Lung (tissue), 12 donors: Measurements from ENCODE around the gene CD2. TPM values are rescaled to one million over a fixed set of nuclear protein-coding genes. Genes with fewer than 3 reads are reported as not detected.

Experiments
- ATAC-seq: fragments of 200-7000 bp; cut with Tn5 transposase; one replicate; pipeline ENCODE4 v1.9.1; 2020; ENCODE audit warnings: moderate number of reproducible peaks; ENCODE audit not compliant: insufficient read depth, low FRiP score
- DNase-seq, 3 donors: peaks; one replicate each; pipeline ENCODE4 v3.0.0-alpha.2; 2013 to 2017
- H3K27ac ChIP-seq, 2 donors: one replicate each; pipeline ENCODE4 v1.5.1; 2013; ENCODE audit warnings: mild to moderate bottlenecking in 2 of 2, moderate library complexity in 2 of 2, control low read depth in 1 of 2, inconsistent platforms in 1 of 2, low read depth in 1 of 2, low read length in 1 of 2
- H3K27me3 ChIP-seq, 3 donors: one replicate each; pipeline ENCODE4 v1.5.1; 2013; ENCODE audit warnings: low read length in 2 of 3; ENCODE audit not compliant: control insufficient read depth in 3 of 3, insufficient read depth in 3 of 3
- H3K36me3 ChIP-seq, 4 donors: one replicate each; pipeline ENCODE4 v1.5.1; 2013; ENCODE audit warnings: low read length in 4 of 4, mild to moderate bottlenecking in 1 of 4, moderate library complexity in 1 of 4; ENCODE audit not compliant: control insufficient read depth in 4 of 4, insufficient read depth in 4 of 4
- H3K4me1 ChIP-seq, 5 donors: one replicate each; pipeline ENCODE4 v1.5.1; 2013; ENCODE audit warnings: low read length in 5 of 5, mild to moderate bottlenecking in 2 of 5, moderate library complexity in 1 of 5; ENCODE audit not compliant: control insufficient read depth in 5 of 5, insufficient read depth in 5 of 5
- H3K4me3 ChIP-seq: one replicate; pipeline ENCODE4 v1.5.1; 2013; ENCODE audit warnings: mild to moderate bottlenecking, control low read depth, moderate library complexity
- H3K9ac ChIP-seq, 2 donors: one replicate each; pipeline ENCODE4 v1.5.1; 2013; ENCODE audit warnings: low read length in 2 of 2, control low read depth in 1 of 2; ENCODE audit not compliant: insufficient read depth in 1 of 2
- H3K9me3 ChIP-seq, 4 donors: one replicate each; pipeline ENCODE4 v1.5.1; 2013; ENCODE audit warnings: low read length in 3 of 4, mild to moderate bottlenecking in 1 of 4, moderate library complexity in 1 of 4; ENCODE audit not compliant: control insufficient read depth in 4 of 4, insufficient read depth in 3 of 4
- CTCF ChIP-seq: IDR thresholded peaks from 2 replicates; pipeline ENCODE4 v1.5.1; 2012; ENCODE audit warnings: mild to moderate bottlenecking; ENCODE audit errors: control extremely low read depth, extremely low read depth
- WGBS, 2 donors: extraction: QIAGEN DNeasy Blood & Tissue Kit; methylation state at CpG; one replicate each; pipeline ENCODE4 v1.1.7; 2013; 5-methylcytosine and 5-hydroxymethylcytosine counted together
- polyA plus RNA-seq, 2 donors: library from polyadenylated mRNA; stranded (reverse); fragments of 200-250 nt; gene quantifications; one replicate each; pipeline ENCODE4 v1.2.1, GENCODE V29; 2013
- total RNA-seq, 2 donors: library from RNA; depleted of rRNA in 1 of 2; stranded (reverse); fragments of >200 nt in 1 of 2; gene quantifications; one replicate each; pipeline ENCODE4 v1.2.1, GENCODE V29; 2014 to 2021
- donor health status: control.
- donor health status: control.
- donor health status: Bipolar disorder and iron deficiency.
- donor health status: healthy.
- donor health status: DM: yes; HTN: yes; CAD: no.

Gene CD2
- total and polyA plus RNA-seq, 4 donors: 2.4 to 5.2 (median 4.9) TPM

GRCh38 chr1:116760996-116761665, 6.9 kb downstream of the CD2 start:
- 78 to 94% methylated on average over 4 of the region's 4 CpGs for WGBS, 2 donors
- no peak for ATAC-seq
- no peak overlapping the region for H3K27ac ChIP-seq
- no peak overlapping the region for H3K4me3 ChIP-seq
- H3K36me3 ChIP-seq: no peaks in the 10 kb centered on the region
- peaks cover 0 to 22% (median 3%) of the 10 kb centered on the region in 5 donors for H3K4me1 ChIP-seq
- no peak for DNase-seq
- H3K27me3 ChIP-seq: no peaks in the 10 kb centered on the region
- TF ChIP-seq CTCF: no peak
- H3K9me3 ChIP-seq: no peaks in the 10 kb centered on the region
- no peak overlapping the region for H3K9ac ChIP-seq

- WGBS, 2 donors: 92 to 100% methylated on average over 2 of the region's 2 CpGs
- DNase-seq (peak in 2 of 3 donors; percentile 42 to 64), ATAC-seq (no peak)
- TF ChIP-seq CTCF: no peak
- peaks cover 0 to 22% (median 3%) of the 10 kb centered on the region in 5 donors for H3K4me1 ChIP-seq
- H3K9me3 ChIP-seq: no peaks in the 10 kb centered on the region
- H3K9ac ChIP-seq: no peak overlapping the region
- no peak overlapping the region for H3K27ac ChIP-seq
- H3K27me3 ChIP-seq: no peaks in the 10 kb centered on the region
- no peak overlapping the region for H3K4me3 ChIP-seq
- H3K36me3 ChIP-seq: no peaks in the 10 kb centered on the region
These were observed 8.1 kb downstream of the CD2 start for GRCh38 chr1:116762281-116762680.

- Histone ChIP-seq H3K9me3 (no peaks in the 10 kb centered on the region), H3K27ac (no peak overlapping the region), H3K4me3 (no peak overlapping the region), H3K4me1 (peaks cover 0 to 22% (median 3%) of the 10 kb centered on the region in 5 donors), H3K27me3 (no peaks in the 10 kb centered on the region), H3K9ac (no peak overlapping the region), H3K36me3 (no peaks in the 10 kb centered on the region)
- TF ChIP-seq CTCF: no peak
- 50 to 66% methylated on average over 3 of the region's 3 CpGs for WGBS, 2 donors
- DNase-seq (no peak), ATAC-seq (no peak)
These were observed 8.5 kb downstream of the CD2 start for GRCh38 chr1:116762781-116763115.
